K562 (cell line): ENCODE measurements around the gene BRD7.

Experiments used
- BHLHE40 ChIP-seq: IDR thresholded peaks from 2 replicates; pipeline ENCODE4 v1.6.1; 2011; ENCODE audit warnings: low read length, improper control_type of control experiment
- CTCF ChIP-seq, 3 experiments: IDR thresholded peaks in 2 of 3; conservative IDR thresholded peaks in 1 of 3; 2 replicates each; pipeline ENCODE4 v1.5.1; 2011 to 2012; ENCODE audit warnings: low read length in 3 of 3, mild to moderate bottlenecking in 3 of 3, control low read depth in 2 of 3, improper control_type of control experiment in 1 of 3, inconsistent platforms in 1 of 3, low read depth in 1 of 3, mixed read lengths in 1 of 3, moderate library complexity in 1 of 3; ENCODE audit not compliant: insufficient read depth in 2 of 3
- EP400 ChIP-seq: fragments of 450-650 bp; IDR thresholded peaks from 2 replicates; pipeline ENCODE4 v1.6.1; 2017; ENCODE audit warnings: antibody characterized with exemption, mild to moderate bottlenecking, moderate library complexity
- ZBTB11 ChIP-seq, 3 experiments: fragments of 200-800 bp in 1 of 3; fragments of 250-450 bp in 1 of 3; fragments of 450-650 bp in 1 of 3; sonication (Bioruptor Pico) in 1 of 3; sonication (Bioruptor generic) in 1 of 3; formaldehyde crosslinking in 1 of 3; IDR thresholded peaks; 2 replicates each; pipeline versions ENCODE4 v1.6.1 to v1.8.0; 2016 to 2022; ENCODE audit warnings: mild to moderate bottlenecking in 2 of 3, missing genetic modification characterization in 2 of 3, missing compliant biosample characterization in 1 of 3, moderate library complexity in 1 of 3

GRCh38 chr16:50416388-50416787 is 47.6 kb upstream of the BRD7 start:
- no peak for TF ChIP-seq EP400
- TF ChIP-seq CTCF (IDR thresholded peaks at IDR 0.05 in 2 of 3, conservative IDR thresholded peaks at IDR 0.05 in 1 of 3; ENCODE audit: insufficient read depth in 2 of 3, low read depth in 1 of 3, low read length in 3 of 3): no peak
- no peak for TF ChIP-seq ZBTB11 (CRISPR knock-in tag; IDR thresholded peaks at IDR 0.05)
- no peak for TF ChIP-seq BHLHE40
